HG02642 (cell line): ENCODE measurements around the gene FAM25A.
"Not testable (repeated sequence)": the region's sequence is repeated elsewhere in the genome, so short reads cannot be mapped to it uniquely, and the experiment has no call there.

Experiments
- ATAC-seq: cut with Tn5 transposase; IDR thresholded peaks from one replicate; pipeline ENCODE4 v1.9.1; 2021; ENCODE audit warnings: mild to moderate bottlenecking; ENCODE audit not compliant: unreplicated experiment, poor library complexity

Gene FAM25A

GRCh38 chr10:87009134-87009696, 10.9 kb upstream of the FAM25A start:
- ATAC-seq = not testable (repeated sequence)

GRCh38 chr10:87013528-87013927, 6.6 kb upstream of the FAM25A start:
- ATAC-seq = not testable (repeated sequence)

DNA sequence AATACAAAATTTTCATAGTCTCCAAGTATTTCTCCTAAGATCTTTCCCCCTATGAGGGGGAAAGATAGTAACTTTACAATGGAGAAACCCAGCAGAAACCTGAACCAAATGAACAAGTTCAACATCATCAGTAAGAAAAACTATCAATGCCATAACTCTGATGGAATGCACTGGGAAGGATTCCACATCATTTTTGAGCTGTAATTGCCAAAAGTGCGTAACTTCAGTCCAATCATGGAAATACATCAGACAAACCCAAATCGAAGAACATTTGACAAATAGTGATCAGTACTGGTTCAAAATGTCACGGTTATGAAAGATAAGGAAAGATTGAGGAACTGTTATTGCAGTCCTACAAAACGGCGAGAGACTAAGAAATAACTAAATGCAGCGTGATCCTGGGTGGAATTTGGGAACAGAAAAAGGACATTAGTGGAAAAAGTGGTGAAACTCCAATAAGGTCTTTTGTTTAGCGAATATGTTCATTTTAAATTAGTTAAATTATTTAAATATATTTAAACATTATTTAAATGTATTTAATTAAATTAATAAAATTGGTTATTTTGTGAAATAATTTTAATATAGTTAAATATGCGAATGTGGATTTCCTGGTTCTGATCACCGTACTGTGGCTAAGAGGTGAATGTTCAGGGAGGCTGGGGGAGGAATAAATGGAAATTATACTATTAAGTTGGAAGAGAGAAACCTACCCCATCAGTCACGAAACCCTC, 4.9 kb upstream of the FAM25A start:
- not testable (repeated sequence) for ATAC-seq

DNA sequence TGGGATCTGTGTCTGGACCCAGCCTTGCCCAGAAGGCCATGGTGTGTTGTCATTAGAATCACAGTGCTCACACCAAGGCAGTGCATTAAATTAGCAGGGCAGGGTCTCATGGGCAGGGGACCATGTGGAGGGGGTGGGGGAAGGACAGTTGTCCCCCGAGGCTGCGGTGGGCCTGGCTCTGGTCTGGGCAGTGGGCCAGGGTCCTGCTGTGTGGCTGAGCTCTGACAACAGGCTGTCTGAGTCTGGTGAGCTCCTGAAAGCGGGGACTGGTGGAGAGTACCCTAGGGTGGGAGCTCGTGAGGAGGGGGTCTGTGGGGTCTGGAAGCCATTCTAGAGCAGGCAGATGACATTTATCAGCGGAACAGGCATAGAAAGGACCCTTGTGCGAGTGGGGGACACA, 2.0 kb upstream of the FAM25A start:
- not testable (repeated sequence) for ATAC-seq

- ATAC-seq = not testable (repeated sequence)
Measured at GRCh38 chr10:87019066-87019465, 1.0 kb upstream of the FAM25A start.

DNA sequence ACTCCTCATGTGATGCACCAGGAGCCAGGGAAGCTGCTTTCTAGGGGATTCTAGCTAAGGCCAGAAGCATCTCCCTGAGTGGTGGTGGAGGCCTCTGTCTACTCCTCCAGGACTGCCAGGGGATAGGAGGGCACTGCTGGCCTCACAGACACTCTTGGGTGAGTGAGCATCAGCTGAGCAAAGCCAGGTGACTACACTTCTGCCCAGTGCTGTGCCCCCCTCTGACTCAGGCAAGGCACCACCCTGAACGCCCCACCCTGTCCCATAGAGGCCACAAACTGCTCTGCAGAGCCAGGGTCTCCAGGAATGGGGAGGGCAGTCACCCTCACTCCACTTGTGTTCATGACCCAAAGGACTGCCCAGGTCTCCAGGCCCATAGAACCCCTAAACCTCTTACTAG, 590 bp upstream of the FAM25A start:
- not testable (repeated sequence) for ATAC-seq

DNA sequence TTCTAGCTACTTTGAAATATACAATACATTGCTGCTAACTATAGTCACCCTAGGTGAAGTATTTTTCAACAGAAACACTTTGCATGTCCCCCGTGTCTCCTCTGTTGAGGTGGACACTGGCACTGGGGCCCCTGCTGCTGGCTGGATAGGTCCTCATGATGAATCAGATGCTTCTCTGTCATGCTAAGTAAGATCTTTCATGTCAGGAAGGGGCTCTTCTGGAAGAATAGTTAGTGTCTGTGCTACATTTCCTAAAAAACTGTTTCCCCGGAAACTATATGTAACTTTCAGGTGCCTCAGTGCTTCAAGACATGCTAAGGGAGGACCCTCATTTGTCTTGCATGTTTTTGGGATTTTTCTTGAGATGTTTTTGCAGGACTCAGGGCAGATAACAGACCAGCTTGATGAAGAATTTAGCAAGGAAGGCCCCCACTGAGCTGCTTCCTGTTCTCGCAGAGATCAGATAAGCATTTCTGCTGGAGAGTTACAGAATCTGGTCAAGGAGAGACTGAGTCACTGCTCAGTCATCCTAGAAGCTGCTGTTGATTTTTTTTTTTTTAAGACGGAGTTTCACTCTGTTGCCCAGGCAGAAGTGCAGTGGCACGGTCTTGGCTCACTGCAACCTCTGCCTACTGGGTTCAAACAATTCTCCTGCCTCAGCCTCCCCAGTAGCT, 5.3 kb downstream of the FAM25A start:
- not testable (repeated sequence) for ATAC-seq

DNA sequence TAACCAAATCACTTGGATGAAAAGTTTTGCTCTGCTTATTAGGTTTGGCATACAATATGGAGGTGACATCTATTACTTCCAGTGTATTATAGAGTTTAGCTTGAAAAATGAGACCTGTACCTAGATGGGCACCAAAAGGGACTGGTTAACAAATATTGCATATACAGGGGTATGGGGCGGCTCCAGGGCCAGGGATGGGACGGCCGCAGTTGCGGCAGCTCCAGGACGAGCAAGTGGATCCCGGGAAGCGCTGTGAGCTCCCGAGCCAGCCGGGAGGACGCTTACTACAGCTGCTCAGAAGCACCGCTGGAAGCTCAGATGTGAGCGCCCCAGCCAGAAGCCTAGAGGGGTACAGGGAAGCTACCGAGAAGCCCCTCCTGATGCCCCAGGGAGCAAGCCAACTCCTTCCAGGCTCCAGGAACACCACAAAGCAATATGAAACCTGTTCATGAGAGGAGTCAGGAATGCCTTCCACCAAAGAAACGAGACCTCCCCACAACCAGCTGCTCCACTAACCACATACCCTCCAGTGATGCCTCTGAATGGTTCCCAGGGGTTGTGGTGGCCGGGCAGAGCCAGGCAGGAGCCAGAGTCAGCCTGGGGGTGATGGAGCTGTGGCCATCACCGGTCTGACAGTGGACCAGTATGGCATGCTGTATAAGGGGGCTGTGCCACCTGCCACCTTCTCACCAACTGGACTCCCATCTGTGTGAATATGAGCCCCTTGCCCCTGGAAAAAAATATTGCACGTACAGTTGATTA, 6.8 kb downstream of the FAM25A start:
- ATAC-seq = not testable (repeated sequence)

- not testable (repeated sequence) for ATAC-seq
Measured at GRCh38 chr10:87030419-87030818, 10.3 kb downstream of the FAM25A start.

DNA sequence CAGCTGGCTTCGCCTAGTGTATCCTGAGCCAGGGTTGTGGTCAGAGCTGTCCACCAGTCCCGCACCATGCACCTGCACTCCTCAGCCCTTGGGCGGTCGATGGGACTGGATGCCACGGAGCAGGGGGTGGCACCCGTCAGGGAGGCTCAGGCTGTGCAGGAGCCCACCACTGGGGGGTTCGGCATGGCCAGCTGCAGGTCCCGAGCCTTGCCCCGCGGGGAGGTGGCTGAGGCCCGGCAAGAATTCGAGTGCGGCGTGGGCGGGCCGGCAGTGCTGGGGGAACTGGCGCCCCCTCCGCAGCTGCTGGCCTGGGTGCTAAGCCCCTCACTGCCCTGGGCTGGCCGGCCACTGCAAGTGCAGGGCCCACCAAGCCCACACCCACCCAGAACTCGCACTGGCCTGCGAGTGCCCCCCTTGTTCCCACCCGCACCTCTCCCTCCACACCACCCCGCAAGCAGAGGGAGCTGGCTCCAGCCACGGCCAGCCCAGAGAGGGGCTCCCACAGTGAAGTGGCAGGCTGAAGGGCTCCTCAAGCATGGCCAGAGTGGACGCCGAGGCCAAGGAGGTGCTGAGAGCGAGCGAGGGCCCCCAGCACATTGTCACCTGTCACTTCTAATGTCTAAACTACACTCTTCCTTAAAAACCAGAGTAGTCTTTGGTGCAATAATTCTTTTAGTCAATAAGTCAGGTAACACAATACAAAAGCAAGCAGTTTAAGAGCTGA, 11.0 kb downstream of the FAM25A start:
- no peak for ATAC-seq

DNA sequence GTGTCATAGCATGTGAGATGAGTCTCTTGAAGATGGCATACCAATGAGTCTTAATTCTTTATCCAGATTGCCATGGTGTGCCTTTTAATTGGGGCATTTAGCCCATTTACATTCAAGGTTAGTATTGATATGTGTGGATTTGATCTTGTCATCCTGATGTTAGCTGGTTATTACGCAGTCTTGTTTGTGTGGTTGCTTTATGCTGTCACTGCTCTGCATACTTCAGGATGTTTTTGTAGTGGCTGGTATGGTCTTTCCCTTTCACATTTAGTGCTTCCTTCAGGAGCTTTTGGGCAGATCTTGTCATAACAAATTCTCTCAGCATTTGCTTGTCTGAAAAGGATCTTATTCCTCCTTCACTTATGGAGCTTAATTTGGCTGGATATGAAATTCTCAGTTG, 16.5 kb downstream of the FAM25A start:
- ATAC-seq = no peak

DNA sequence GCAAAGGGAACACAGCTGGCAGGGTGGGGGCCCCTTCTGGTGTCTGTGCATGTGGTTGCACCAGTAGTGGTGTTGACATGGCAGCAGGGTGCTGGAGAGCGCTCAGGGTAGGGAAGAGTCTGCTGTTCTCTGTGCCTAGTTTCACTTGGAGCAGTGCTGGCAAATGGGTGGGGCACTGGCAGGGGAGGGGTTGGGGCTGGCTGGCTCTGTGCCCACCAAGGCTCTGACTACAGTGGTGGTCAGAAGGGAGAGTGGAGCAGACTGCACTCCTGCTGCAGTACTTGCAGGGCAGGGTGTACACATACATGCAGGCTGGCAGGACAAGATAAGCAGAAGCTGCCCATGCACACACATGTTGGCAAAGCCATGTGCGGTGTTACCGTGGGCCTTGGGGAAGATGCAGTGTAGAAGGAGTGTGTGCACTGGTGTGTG, 18.2 kb downstream of the FAM25A start:
- ATAC-seq = no peak

DNA sequence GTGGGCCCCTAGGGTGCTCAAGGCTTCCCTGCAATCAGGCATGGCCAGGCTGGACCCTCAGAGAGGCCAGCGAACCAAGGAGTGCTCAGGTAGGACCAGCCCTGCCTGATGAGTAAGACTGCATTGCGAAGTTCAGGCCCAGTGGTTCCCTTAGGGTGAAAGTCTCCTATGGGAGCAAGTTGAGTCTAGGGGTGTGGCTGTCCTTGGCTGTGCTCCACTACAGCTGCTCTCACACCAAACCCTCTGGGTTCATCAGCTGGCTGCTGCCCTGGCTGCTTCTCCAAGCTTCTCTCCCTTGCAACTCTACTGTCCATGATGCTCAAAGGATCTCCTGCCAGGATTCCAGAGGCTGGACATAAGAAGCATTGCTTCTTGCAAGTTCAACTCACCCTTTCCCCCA, 18.7 kb downstream of the FAM25A start:
- no peak for ATAC-seq

GRCh38 chr10:87043579-87043978, 23.5 kb downstream of the FAM25A start:
- ATAC-seq = not testable (repeated sequence)

GRCh38 chr10:87045434-87045938, 25.4 kb downstream of the FAM25A start:
- no peak for ATAC-seq

DNA sequence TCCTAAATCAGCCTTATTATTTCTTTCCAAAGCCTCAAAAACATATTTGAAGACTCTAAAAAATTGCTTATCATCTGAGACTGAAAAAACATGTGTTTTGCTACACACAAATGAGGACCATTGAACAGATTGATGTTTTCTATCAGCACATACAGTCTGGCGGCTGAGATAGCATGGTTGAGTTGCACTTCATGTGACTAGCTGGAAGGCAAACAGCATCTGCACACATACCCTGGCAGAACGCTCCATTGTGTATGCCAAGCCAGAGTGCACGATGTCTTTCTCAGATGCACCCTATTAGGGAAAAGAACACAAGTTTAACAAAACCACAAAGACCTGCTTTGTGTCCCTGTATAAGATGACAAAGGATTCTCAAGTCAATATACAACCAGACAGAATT, 33.0 kb downstream of the FAM25A start:
- ATAC-seq = no peak

GRCh38 chr10:87053577-87054181, 33.6 kb downstream of the FAM25A start:
- ATAC-seq = no peak

DNA sequence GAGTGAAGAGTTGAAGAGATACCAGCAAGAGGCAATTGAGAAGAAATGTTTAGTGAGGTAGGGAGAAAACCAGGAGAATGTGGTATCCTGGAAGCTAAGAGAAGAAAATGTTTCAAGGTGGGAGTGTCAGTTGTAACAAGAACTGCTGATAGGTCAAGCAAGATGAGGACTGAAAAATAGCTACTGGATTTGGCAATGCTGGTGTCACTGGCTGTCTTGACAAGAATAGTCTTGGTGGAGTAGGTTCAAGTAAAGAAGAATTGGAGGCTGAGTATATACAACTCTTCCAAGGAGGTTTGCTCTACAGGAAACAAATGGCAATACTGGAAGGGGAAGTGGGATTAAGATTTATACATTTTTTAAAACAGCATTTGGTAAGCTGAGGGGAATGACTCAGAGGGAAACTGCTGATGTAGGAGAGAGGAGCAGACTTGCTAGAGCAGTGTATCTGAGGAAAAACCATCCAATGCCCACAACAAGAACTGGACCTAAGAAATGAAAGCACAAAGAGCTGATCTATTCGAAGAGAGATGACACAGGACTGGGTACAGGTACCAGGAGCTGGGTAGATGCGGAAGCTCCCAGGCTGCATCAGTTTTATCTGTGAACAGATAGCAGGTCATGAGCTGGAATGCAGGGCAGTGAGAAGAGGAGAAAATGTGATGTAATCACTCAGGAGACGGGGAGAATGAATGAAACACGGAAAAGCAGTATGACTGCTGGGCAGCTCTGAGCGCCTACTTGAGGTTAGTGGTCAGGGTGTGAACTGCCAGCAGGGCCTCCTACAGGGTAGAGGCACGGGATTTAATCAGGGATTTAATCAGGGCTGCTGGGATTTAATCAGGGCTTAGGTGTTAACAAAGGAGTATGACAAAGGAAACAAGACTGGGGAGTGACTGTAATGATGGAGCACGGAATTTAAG, 34.5 kb downstream of the FAM25A start:
- ATAC-seq = no peak
